ENCODE measurements around the gene TUBA4B.
A peak's percentile ranks its signal among the peaks of the same experiment; 100 is the strongest.

Gene TUBA4B

GRCh38 chr2:219278655-219279150 is 25.7 kb downstream of the TUBA4B start:
- POLR2A ChIA-PET: interaction anchor here (1.4 to 1.7 kb wide), 3 partner anchors 16 to 109 kb away, joined by 3 to 12 read pairs (median 5); partner anchors contain the start of genes ANKZF1, ATG9A and DNPEP
- CTCF ChIA-PET: interaction anchor here (0.8 to 18.3 kb wide), 17 partner anchors 9 to 253 kb away, joined by 3 to 381 read pairs (median 4); partner anchors contain the start of genes ABCB6, GLB1L, STK16 and TUBA4A
- DNase-seq: no peak
- Histone ChIP-seq H3K27ac (ENCODE audit: insufficient read depth in 1 of 2, low read depth in 1 of 2, low read length in 2 of 2, poor library complexity in 1 of 2, severe bottlenecking in 2 of 2) (peak overlapping the region; percentile 68 to 84), H3K27me3 (replicated peaks in 2 of 5; ENCODE audit: control insufficient read depth in 4 of 5, insufficient read depth in 5 of 5, low read length in 4 of 5) (peaks cover 0 to 4% (median 0%) of the 10 kb centered on the region in 5 experiments), H3K4me1 (ENCODE audit: control extremely low read depth in 1 of 4, control insufficient read depth in 4 of 4, insufficient read depth in 4 of 4, low read length in 3 of 4) (peaks cover 8 to 32% (median 28%) of the 10 kb centered on the region in 4 experiments), H3K9me3 (ENCODE audit: control extremely low read depth in 1 of 5, control insufficient read depth in 4 of 5, insufficient read depth in 2 of 5, low read depth in 1 of 5, low read length in 4 of 5) (no peaks in the 10 kb centered on the region), H3K4me3 (ENCODE audit: control insufficient read depth in 1 of 7, extremely low read depth in 1 of 7, insufficient read depth in 4 of 7, low read depth in 2 of 7, low read length in 6 of 7) (peak overlapping the region in 6 of 7 experiments; percentile 58 to 77 (median 66)), H3K36me3 (ENCODE audit: control insufficient read depth in 4 of 4, insufficient read depth in 4 of 4, low read length in 3 of 4) (peaks cover 0 to 19% (median 9%) of the 10 kb centered on the region in 4 experiments)
- 3% methylated on average over 6 of the region's 9 CpGs for WGBS (ENCODE audit: insufficient coverage)

GRCh38 chr2:219279151-219279915 is 26.3 kb downstream of the TUBA4B start, which contains the start of gene DNAJB2:
Gene DNAJB2, plus strand, starts transcription at chr2:219279366. Its CDS starts 468 bp downstream, at chr2:219279834.
- POLR2A ChIA-PET: interaction anchor here (0.8 to 1.7 kb wide), 4 partner anchors 14 to 109 kb away, joined by 3 to 12 read pairs (median 4); partner anchors contain the start of genes ANKZF1, ATG9A and DNPEP
- DNase-seq: peak; percentile 98 to 99 (median 99)
- WGBS (ENCODE audit: insufficient coverage): under 1% methylated on average over 57 of the region's 65 CpGs
- Histone ChIP-seq H3K36me3 (ENCODE audit: control insufficient read depth in 4 of 4, insufficient read depth in 4 of 4, low read length in 3 of 4) (peaks cover 2 to 22% (median 12%) of the 10 kb centered on the region in 4 experiments), H3K4me3 (ENCODE audit: control insufficient read depth in 1 of 7, extremely low read depth in 1 of 7, insufficient read depth in 4 of 7, low read depth in 2 of 7, low read length in 6 of 7) (peak within 1 kb of the TSS; percentile 22 to 77 (median 65)), H3K27me3 (replicated peaks in 2 of 5; ENCODE audit: control insufficient read depth in 4 of 5, insufficient read depth in 5 of 5, low read length in 4 of 5) (no peaks in the 10 kb centered on the region), H3K4me1 (ENCODE audit: control extremely low read depth in 1 of 4, control insufficient read depth in 4 of 4, insufficient read depth in 4 of 4, low read length in 3 of 4) (peaks cover 8 to 32% (median 28%) of the 10 kb centered on the region in 4 experiments), H3K9me3 (ENCODE audit: control extremely low read depth in 1 of 5, control insufficient read depth in 4 of 5, insufficient read depth in 2 of 5, low read depth in 1 of 5, low read length in 4 of 5) (no peaks in the 10 kb centered on the region), H3K27ac (ENCODE audit: insufficient read depth in 1 of 2, low read depth in 1 of 2, low read length in 2 of 2, poor library complexity in 1 of 2, severe bottlenecking in 2 of 2) (peak within 1 kb of the TSS; percentile 68 to 84)
- CTCF ChIA-PET: interaction anchor here (0.8 to 18.3 kb wide), 15 partner anchors 10 to 254 kb away, joined by 3 to 381 read pairs (median 4); partner anchors contain the start of genes ABCB6, GLB1L, STK16 and TUBA4A

- Histone ChIP-seq H3K27me3 (replicated peaks in 2 of 5; ENCODE audit: control insufficient read depth in 4 of 5, insufficient read depth in 5 of 5, low read length in 4 of 5) (no peaks in the 10 kb centered on the region), H3K4me3 (ENCODE audit: control insufficient read depth in 1 of 7, extremely low read depth in 1 of 7, insufficient read depth in 4 of 7, low read depth in 2 of 7, low read length in 6 of 7) (peak overlapping the region; percentile 22 to 76 (median 58)), H3K36me3 (ENCODE audit: control insufficient read depth in 4 of 4, insufficient read depth in 4 of 4, low read length in 3 of 4) (peaks cover 2 to 29% (median 16%) of the 10 kb centered on the region in 4 experiments), H3K27ac (ENCODE audit: insufficient read depth in 1 of 2, low read depth in 1 of 2, low read length in 2 of 2, poor library complexity in 1 of 2, severe bottlenecking in 2 of 2) (peak overlapping the region; percentile 68 to 84), H3K4me1 (ENCODE audit: control extremely low read depth in 1 of 4, control insufficient read depth in 4 of 4, insufficient read depth in 4 of 4, low read length in 3 of 4) (peaks cover 8 to 32% (median 28%) of the 10 kb centered on the region in 4 experiments), H3K9me3 (ENCODE audit: control extremely low read depth in 1 of 5, control insufficient read depth in 4 of 5, insufficient read depth in 2 of 5, low read depth in 1 of 5, low read length in 4 of 5) (no peaks in the 10 kb centered on the region)
- 63% methylated on average over 8 of the region's 12 CpGs for WGBS (ENCODE audit: insufficient coverage)
- CTCF ChIA-PET: interaction anchor here (1.6 to 18.3 kb wide), 4 partner anchors 15 to 108 kb away, joined by 4 to 381 read pairs (median 44); partner anchors contain the start of genes TUBA4A and TUBA4B
- POLR2A ChIA-PET: interaction anchor here (0.6 to 1.7 kb wide), 5 partner anchors 13 to 596 kb away, joined by 3 to 12 read pairs (median 3); partner anchors contain the start of genes ANKZF1, ATG9A and DNPEP
- no peak for DNase-seq
These were observed 27.0 kb downstream of the TUBA4B start for GRCh38 chr2:219279916-219280516.

GRCh38 chr2:219280651-219281050 is 27.6 kb downstream of the TUBA4B start:
- no peak for DNase-seq
- no peaks in the 10 kb centered on the region for H3K27me3 ChIP-seq (replicated peaks in 2 of 5; ENCODE audit: control insufficient read depth in 4 of 5, insufficient read depth in 5 of 5, low read length in 4 of 5)
- H3K27ac ChIP-seq (ENCODE audit: insufficient read depth in 1 of 2, low read depth in 1 of 2, low read length in 2 of 2, poor library complexity in 1 of 2, severe bottlenecking in 2 of 2): no peak overlapping the region
- peaks cover 8 to 32% (median 28%) of the 10 kb centered on the region in 4 experiments for H3K4me1 ChIP-seq (ENCODE audit: control extremely low read depth in 1 of 4, control insufficient read depth in 4 of 4, insufficient read depth in 4 of 4, low read length in 3 of 4)
- POLR2A ChIA-PET: no interaction called here
- WGBS (ENCODE audit: insufficient coverage): 92% methylated on average over 4 of the region's 4 CpGs
- CTCF ChIA-PET: interaction anchor here (1.2 to 18.3 kb wide), 6 partner anchors 15 to 72 kb away, joined by 3 to 381 read pairs (median 6); partner anchors contain the start of genes TUBA4A and TUBA4B
- H3K9me3 ChIP-seq (ENCODE audit: control extremely low read depth in 1 of 5, control insufficient read depth in 4 of 5, insufficient read depth in 2 of 5, low read depth in 1 of 5, low read length in 4 of 5): no peaks in the 10 kb centered on the region
- H3K36me3 ChIP-seq (ENCODE audit: control insufficient read depth in 4 of 4, insufficient read depth in 4 of 4, low read length in 3 of 4): peaks cover 2 to 35% (median 17%) of the 10 kb centered on the region in 4 experiments
- H3K4me3 ChIP-seq (ENCODE audit: control insufficient read depth in 1 of 7, extremely low read depth in 1 of 7, insufficient read depth in 4 of 7, low read depth in 2 of 7, low read length in 6 of 7): no peak overlapping the region

- Histone ChIP-seq H3K27ac (ENCODE audit: insufficient read depth in 1 of 2, low read depth in 1 of 2, low read length in 2 of 2, poor library complexity in 1 of 2, severe bottlenecking in 2 of 2) (no peak overlapping the region), H3K36me3 (ENCODE audit: control insufficient read depth in 4 of 4, insufficient read depth in 4 of 4, low read length in 3 of 4) (peaks cover 2 to 37% (median 17%) of the 10 kb centered on the region in 4 experiments), H3K27me3 (replicated peaks in 2 of 5; ENCODE audit: control insufficient read depth in 4 of 5, insufficient read depth in 5 of 5, low read length in 4 of 5) (no peaks in the 10 kb centered on the region), H3K9me3 (ENCODE audit: control extremely low read depth in 1 of 5, control insufficient read depth in 4 of 5, insufficient read depth in 2 of 5, low read depth in 1 of 5, low read length in 4 of 5) (no peaks in the 10 kb centered on the region), H3K4me1 (ENCODE audit: control extremely low read depth in 1 of 4, control insufficient read depth in 4 of 4, insufficient read depth in 4 of 4, low read length in 3 of 4) (peaks cover 8 to 32% (median 28%) of the 10 kb centered on the region in 4 experiments), H3K4me3 (ENCODE audit: control insufficient read depth in 1 of 7, extremely low read depth in 1 of 7, insufficient read depth in 4 of 7, low read depth in 2 of 7, low read length in 6 of 7) (no peak overlapping the region)
- ChIA-PET CTCF (interaction anchor here (1.2 to 18.3 kb wide), 6 partner anchors 14 to 71 kb away, joined by 3 to 381 read pairs (median 4); no protein-coding TSS in a partner anchor), POLR2A (no interaction called here)
- DNase-seq: no peak
- WGBS (ENCODE audit: insufficient coverage): 91% methylated on average over 8 of the region's 8 CpGs
These were observed 28.5 kb downstream of the TUBA4B start for GRCh38 chr2:219281588-219281987.

- no peak overlapping the region for H3K4me3 ChIP-seq (ENCODE audit: control insufficient read depth in 1 of 7, extremely low read depth in 1 of 7, insufficient read depth in 4 of 7, low read depth in 2 of 7, low read length in 6 of 7)
- CTCF ChIA-PET: interaction anchor here (1.1 to 18.3 kb wide), 3 partner anchors 13 to 36 kb away, joined by 3 to 381 read pairs (median 3); no protein-coding TSS in a partner anchor
These were observed 29.3 kb downstream of the TUBA4B start for GRCh38 chr2:219282375-219282774.

More at GRCh38 chr2:219282375-219282774, 29.3 kb downstream of the TUBA4B start:
- no peak for DNase-seq
- WGBS (ENCODE audit: insufficient coverage): 92% methylated on average over 1 of the region's 5 CpGs
- no peak overlapping the region for H3K27ac ChIP-seq (ENCODE audit: insufficient read depth in 1 of 2, low read depth in 1 of 2, low read length in 2 of 2, poor library complexity in 1 of 2, severe bottlenecking in 2 of 2)
- peaks cover 8 to 30% (median 27%) of the 10 kb centered on the region in 4 experiments for H3K4me1 ChIP-seq (ENCODE audit: control extremely low read depth in 1 of 4, control insufficient read depth in 4 of 4, insufficient read depth in 4 of 4, low read length in 3 of 4)
- H3K9me3 ChIP-seq (ENCODE audit: control extremely low read depth in 1 of 5, control insufficient read depth in 4 of 5, insufficient read depth in 2 of 5, low read depth in 1 of 5, low read length in 4 of 5): no peaks in the 10 kb centered on the region
- POLR2A ChIA-PET: no interaction called here
- H3K36me3 ChIP-seq (ENCODE audit: control insufficient read depth in 4 of 4, insufficient read depth in 4 of 4, low read length in 3 of 4): peaks cover 2 to 37% (median 17%) of the 10 kb centered on the region in 4 experiments
- no peaks in the 10 kb centered on the region for H3K27me3 ChIP-seq (replicated peaks in 2 of 5; ENCODE audit: control insufficient read depth in 4 of 5, insufficient read depth in 5 of 5, low read length in 4 of 5)
